Measurements from ENCODE around the gene HOOK1.
A peak's percentile ranks its signal among the peaks of the same experiment; 100 is the strongest.

The HOOK1 gene

DNA sequence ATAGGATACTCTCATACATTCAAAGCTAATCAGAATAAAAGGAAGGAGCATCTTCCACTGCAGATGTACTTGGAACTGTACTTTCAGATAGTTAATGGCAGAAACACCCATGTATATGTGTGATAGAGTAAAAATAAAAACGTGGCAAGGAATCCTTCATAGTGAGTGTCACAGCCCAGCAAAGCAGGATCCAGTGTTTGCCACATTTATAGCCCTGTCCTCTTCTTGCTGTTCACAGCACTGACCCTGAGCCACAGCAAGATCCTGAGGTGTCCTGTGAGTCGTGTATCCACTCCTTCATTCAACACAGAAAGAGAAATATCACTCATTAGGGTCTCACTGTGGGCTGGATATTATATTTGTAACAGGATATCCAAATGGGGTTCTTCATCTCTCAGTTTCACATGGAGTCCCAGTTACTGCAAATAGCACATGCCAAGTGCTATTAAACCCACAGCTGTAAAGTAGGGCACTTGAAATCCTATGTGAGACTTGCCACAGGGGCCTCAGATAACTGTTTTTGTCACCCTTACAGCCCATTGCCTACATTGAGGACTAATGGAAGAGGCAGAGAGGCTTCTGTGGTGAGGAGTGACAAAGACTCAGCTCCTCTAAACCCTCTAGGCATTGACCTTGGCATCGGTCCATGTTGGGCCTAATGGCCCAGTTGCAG, 70.5 kb downstream of the HOOK1 start:
- no peak for DNase-seq
- Histone ChIP-seq H2BK120ac (ENCODE audit: low read depth, low read length) (no peak overlapping the region), H3K4me2 (ENCODE audit: low read length) (no peak overlapping the region), H3K4me1 (ENCODE audit: control insufficient read depth, low read depth, low read length) (no peaks in the 10 kb centered on the region), H2AK5ac (ENCODE audit: low read length) (no peak overlapping the region), H3K9ac (ENCODE audit: low read length) (no peak overlapping the region), H3K27ac (ENCODE audit: low read depth, low read length) (no peak overlapping the region), H3K56ac (ENCODE audit: low read length) (no peak overlapping the region), H4K8ac (ENCODE audit: low read depth, low read length) (no peak overlapping the region), H2BK15ac (replicated peaks; ENCODE audit: low read depth) (no peak overlapping the region), H2BK5ac (ENCODE audit: low read length) (no peak overlapping the region), H3K23ac (ENCODE audit: low read length) (no peak overlapping the region), H3K36me3 (ENCODE audit: control insufficient read depth, insufficient read depth, low read length) (no peaks in the 10 kb centered on the region), H3K79me2 (ENCODE audit: control insufficient read depth, insufficient read depth, low read length) (no peaks in the 10 kb centered on the region), H3K4me3 (ENCODE audit: low read length) (no peak overlapping the region), H4K5ac (ENCODE audit: low read length) (no peak overlapping the region), H3K27me3 (ENCODE audit: insufficient read depth, low read length, poor library complexity) (no peaks in the 10 kb centered on the region), H3K4ac (ENCODE audit: low read depth, low read length) (no peak overlapping the region), H3K18ac (ENCODE audit: low read length) (no peak overlapping the region), H3K79me1 (ENCODE audit: low read length) (no peaks in the 10 kb centered on the region)
- no CpG with 5 or more reads among the region's 3 CpGs for WGBS (ENCODE audit: extremely low coverage, insufficient coverage, low lambda C conversion rate)

DNA sequence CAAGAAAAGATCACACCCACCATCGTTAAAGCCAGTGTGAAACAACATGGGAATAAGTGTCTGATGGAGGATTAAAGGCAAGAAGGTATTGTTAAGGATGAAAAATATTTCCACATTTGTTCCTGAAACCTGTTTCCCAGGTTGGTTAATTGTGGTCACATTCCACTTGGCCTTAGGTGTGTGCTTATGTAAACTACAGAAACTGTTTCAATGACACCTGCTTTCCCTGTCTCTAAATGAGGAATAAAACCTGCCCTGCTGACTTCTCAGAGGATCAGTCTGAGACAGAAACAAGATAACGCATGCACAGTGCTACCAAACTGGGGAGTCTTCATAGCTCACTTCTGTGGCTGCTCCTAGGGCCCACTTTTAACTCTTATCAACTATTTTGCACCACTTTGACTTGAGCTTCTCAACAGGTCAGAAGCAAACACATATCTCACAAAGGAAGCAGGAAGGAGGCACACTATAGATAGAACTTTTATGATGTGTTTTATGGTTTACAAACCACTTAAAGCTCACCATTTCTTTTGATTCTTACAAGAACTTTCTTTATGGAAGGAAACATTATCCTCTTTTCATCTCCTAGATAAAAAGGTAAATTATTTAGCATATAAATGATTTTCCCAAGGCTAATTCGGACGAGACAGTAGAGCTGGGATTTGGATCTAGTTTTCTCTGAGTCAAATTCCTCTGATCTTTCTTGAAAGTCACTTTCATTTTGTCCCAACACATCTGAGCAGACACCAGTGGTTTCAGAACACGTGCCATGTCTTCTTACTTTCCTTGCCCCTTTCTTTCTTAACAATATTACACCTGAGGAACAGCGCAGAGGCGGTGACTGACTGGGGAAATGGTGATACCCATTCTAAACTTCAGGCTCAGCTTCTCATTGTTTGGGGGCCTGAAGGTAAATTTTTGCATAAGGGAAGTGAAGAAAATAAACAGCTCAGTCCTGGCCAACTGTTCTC, 78.4 kb downstream of the HOOK1 start:
- H3K27ac ChIP-seq (ENCODE audit: low read depth, low read length): no peak overlapping the region
- no peaks in the 10 kb centered on the region for H3K27me3 ChIP-seq (ENCODE audit: insufficient read depth, low read length, poor library complexity)
- H3K79me2 ChIP-seq (ENCODE audit: control insufficient read depth, insufficient read depth, low read length): no peaks in the 10 kb centered on the region
- H3K79me1 ChIP-seq (ENCODE audit: low read length): no peaks in the 10 kb centered on the region
- H2BK5ac ChIP-seq (ENCODE audit: low read length): no peak overlapping the region
- peak; percentile 9 for DNase-seq
- H4K8ac ChIP-seq (ENCODE audit: low read depth, low read length): no peak overlapping the region
- H3K36me3 ChIP-seq (ENCODE audit: control insufficient read depth, insufficient read depth, low read length): no peaks in the 10 kb centered on the region
- H3K4me1 ChIP-seq (ENCODE audit: control insufficient read depth, low read depth, low read length): no peaks in the 10 kb centered on the region
- no peak overlapping the region for H2BK15ac ChIP-seq (replicated peaks; ENCODE audit: low read depth)
- no peak overlapping the region for H3K18ac ChIP-seq (ENCODE audit: low read length)
- H2BK120ac ChIP-seq (ENCODE audit: low read depth, low read length): no peak overlapping the region
- H3K9ac ChIP-seq (ENCODE audit: low read length): no peak overlapping the region
- H4K5ac ChIP-seq (ENCODE audit: low read length): no peak overlapping the region
- WGBS (ENCODE audit: extremely low coverage, insufficient coverage, low lambda C conversion rate): no CpG with 5 or more reads among the region's 7 CpGs
- H3K4me2 ChIP-seq (ENCODE audit: low read length): no peak overlapping the region
- no peak overlapping the region for H3K4me3 ChIP-seq (ENCODE audit: low read length)
- no peak overlapping the region for H3K4ac ChIP-seq (ENCODE audit: low read depth, low read length)
- H3K23ac ChIP-seq (ENCODE audit: low read length): no peak overlapping the region
- no peak overlapping the region for H2AK5ac ChIP-seq (ENCODE audit: low read length)
- H3K56ac ChIP-seq (ENCODE audit: low read length): no peak overlapping the region

DNA sequence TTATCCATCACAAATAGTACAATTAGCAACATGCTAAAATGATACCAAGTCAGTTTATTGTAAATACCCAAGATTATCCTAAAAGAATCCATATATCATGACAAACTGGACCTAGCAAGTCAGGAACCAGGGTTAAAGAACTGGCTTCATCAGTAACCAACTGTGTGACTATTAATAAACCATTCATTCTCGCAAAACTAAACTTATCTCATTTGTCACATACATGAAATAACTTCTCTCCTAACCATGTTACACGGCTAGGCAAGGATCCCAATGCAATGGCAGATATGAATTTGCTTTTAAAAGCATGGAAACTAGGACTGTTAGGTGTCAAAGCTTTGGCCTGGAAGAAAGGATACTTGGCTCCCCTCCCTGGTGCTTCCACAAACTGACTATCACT, 82.4 kb downstream of the HOOK1 start:
- H2BK15ac ChIP-seq (replicated peaks; ENCODE audit: low read depth): no peak overlapping the region
- no peak for DNase-seq
- no peak overlapping the region for H3K23ac ChIP-seq (ENCODE audit: low read length)
- no peak overlapping the region for H3K18ac ChIP-seq (ENCODE audit: low read length)
- no peak overlapping the region for H2BK5ac ChIP-seq (ENCODE audit: low read length)
- H3K79me2 ChIP-seq (ENCODE audit: control insufficient read depth, insufficient read depth, low read length): no peaks in the 10 kb centered on the region
- no peak overlapping the region for H4K5ac ChIP-seq (ENCODE audit: low read length)
- H3K79me1 ChIP-seq (ENCODE audit: low read length): no peaks in the 10 kb centered on the region
- H3K27ac ChIP-seq (ENCODE audit: low read depth, low read length): no peak overlapping the region
- H3K9ac ChIP-seq (ENCODE audit: low read length): no peak overlapping the region
- H3K36me3 ChIP-seq (ENCODE audit: control insufficient read depth, insufficient read depth, low read length): no peaks in the 10 kb centered on the region
- WGBS (ENCODE audit: extremely low coverage, insufficient coverage, low lambda C conversion rate): no CpG with 5 or more reads among the region's 2 CpGs
- H3K27me3 ChIP-seq (ENCODE audit: insufficient read depth, low read length, poor library complexity): no peaks in the 10 kb centered on the region
- no peak overlapping the region for H3K4me3 ChIP-seq (ENCODE audit: low read length)
- H3K4me1 ChIP-seq (ENCODE audit: control insufficient read depth, low read depth, low read length): no peaks in the 10 kb centered on the region
- no peak overlapping the region for H2BK120ac ChIP-seq (ENCODE audit: low read depth, low read length)
- no peak overlapping the region for H4K8ac ChIP-seq (ENCODE audit: low read depth, low read length)
- H3K56ac ChIP-seq (ENCODE audit: low read length): no peak overlapping the region
- H3K4me2 ChIP-seq (ENCODE audit: low read length): no peak overlapping the region
- H2AK5ac ChIP-seq (ENCODE audit: low read length): no peak overlapping the region
- no peak overlapping the region for H3K4ac ChIP-seq (ENCODE audit: low read depth, low read length)

DNA sequence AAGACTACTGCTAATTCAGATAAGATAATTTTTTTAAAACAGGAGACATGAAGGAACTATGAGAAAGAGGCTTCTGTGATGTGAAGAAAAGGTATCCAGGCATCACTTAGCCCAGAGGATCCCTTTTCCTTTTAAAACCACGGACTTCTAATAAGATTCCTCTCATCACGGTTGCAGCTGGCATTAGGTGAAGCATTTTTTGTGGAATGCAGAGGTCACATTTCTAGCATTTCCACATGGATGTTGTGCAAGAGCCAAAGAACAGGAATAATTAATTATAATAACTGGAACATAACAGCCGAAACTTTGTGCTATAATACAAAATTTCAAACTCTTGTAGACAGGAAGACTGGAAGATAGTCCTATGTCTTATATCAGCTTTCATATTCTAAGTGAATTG, 84.2 kb downstream of the HOOK1 start:
- no peak overlapping the region for H2AK5ac ChIP-seq (ENCODE audit: low read length)
- H3K23ac ChIP-seq (ENCODE audit: low read length): no peak overlapping the region
- H3K27me3 ChIP-seq (ENCODE audit: insufficient read depth, low read length, poor library complexity): no peaks in the 10 kb centered on the region
- H2BK120ac ChIP-seq (ENCODE audit: low read depth, low read length): no peak overlapping the region
- no peak overlapping the region for H3K4ac ChIP-seq (ENCODE audit: low read depth, low read length)
- H3K36me3 ChIP-seq (ENCODE audit: control insufficient read depth, insufficient read depth, low read length): no peaks in the 10 kb centered on the region
- WGBS (ENCODE audit: extremely low coverage, insufficient coverage, low lambda C conversion rate): no CpG with 5 or more reads among the region's 3 CpGs
- H3K27ac ChIP-seq (ENCODE audit: low read depth, low read length): no peak overlapping the region
- H2BK5ac ChIP-seq (ENCODE audit: low read length): no peak overlapping the region
- H3K4me1 ChIP-seq (ENCODE audit: control insufficient read depth, low read depth, low read length): no peaks in the 10 kb centered on the region
- H3K79me1 ChIP-seq (ENCODE audit: low read length): no peaks in the 10 kb centered on the region
- H3K56ac ChIP-seq (ENCODE audit: low read length): no peak overlapping the region
- no peak overlapping the region for H3K18ac ChIP-seq (ENCODE audit: low read length)
- no peak overlapping the region for H4K8ac ChIP-seq (ENCODE audit: low read depth, low read length)
- H3K9ac ChIP-seq (ENCODE audit: low read length): no peak overlapping the region
- no peak overlapping the region for H3K4me3 ChIP-seq (ENCODE audit: low read length)
- no peak overlapping the region for H3K4me2 ChIP-seq (ENCODE audit: low read length)
- H4K5ac ChIP-seq (ENCODE audit: low read length): no peak overlapping the region
- no peak for DNase-seq
- H3K79me2 ChIP-seq (ENCODE audit: control insufficient read depth, insufficient read depth, low read length): no peaks in the 10 kb centered on the region
- no peak overlapping the region for H2BK15ac ChIP-seq (replicated peaks; ENCODE audit: low read depth)

DNA sequence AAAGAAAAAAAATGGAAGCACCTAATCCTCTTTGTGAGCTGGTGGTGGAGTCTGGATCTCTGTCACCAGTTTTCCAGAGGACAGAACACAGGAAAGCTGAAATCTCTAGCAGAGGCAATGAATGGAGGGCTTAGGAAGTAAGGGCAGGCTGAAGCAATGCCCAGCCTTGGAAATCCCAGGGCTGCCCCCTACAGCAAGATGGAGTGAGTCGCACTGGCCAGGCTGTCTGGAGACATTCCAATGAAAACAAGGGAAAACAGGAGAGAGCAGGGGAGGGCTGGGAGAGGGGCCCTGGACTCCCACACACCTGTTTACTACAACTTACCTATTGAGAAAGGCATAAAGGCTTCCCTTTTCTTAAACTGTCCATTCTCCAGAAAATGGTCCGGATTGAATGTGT, 85.9 kb downstream of the HOOK1 start:
- H3K9ac ChIP-seq (ENCODE audit: low read length): no peak overlapping the region
- H4K8ac ChIP-seq (ENCODE audit: low read depth, low read length): no peak overlapping the region
- H2AK5ac ChIP-seq (ENCODE audit: low read length): no peak overlapping the region
- H3K27me3 ChIP-seq (ENCODE audit: insufficient read depth, low read length, poor library complexity): no peaks in the 10 kb centered on the region
- H3K4ac ChIP-seq (ENCODE audit: low read depth, low read length): no peak overlapping the region
- H3K79me1 ChIP-seq (ENCODE audit: low read length): no peaks in the 10 kb centered on the region
- no peak overlapping the region for H3K4me3 ChIP-seq (ENCODE audit: low read length)
- no peak overlapping the region for H3K18ac ChIP-seq (ENCODE audit: low read length)
- H2BK120ac ChIP-seq (ENCODE audit: low read depth, low read length): no peak overlapping the region
- H3K4me2 ChIP-seq (ENCODE audit: low read length): no peak overlapping the region
- no peaks in the 10 kb centered on the region for H3K4me1 ChIP-seq (ENCODE audit: control insufficient read depth, low read depth, low read length)
- no peak overlapping the region for H2BK15ac ChIP-seq (replicated peaks; ENCODE audit: low read depth)
- no peak overlapping the region for H3K56ac ChIP-seq (ENCODE audit: low read length)
- H3K36me3 ChIP-seq (ENCODE audit: control insufficient read depth, insufficient read depth, low read length): no peaks in the 10 kb centered on the region
- H2BK5ac ChIP-seq (ENCODE audit: low read length): no peak overlapping the region
- H3K23ac ChIP-seq (ENCODE audit: low read length): no peak overlapping the region
- no peak overlapping the region for H3K27ac ChIP-seq (ENCODE audit: low read depth, low read length)
- no peaks in the 10 kb centered on the region for H3K79me2 ChIP-seq (ENCODE audit: control insufficient read depth, insufficient read depth, low read length)
- no peak overlapping the region for H4K5ac ChIP-seq (ENCODE audit: low read length)
- WGBS (ENCODE audit: extremely low coverage, insufficient coverage, low lambda C conversion rate): no CpG with 5 or more reads among the region's 2 CpGs
- peak; percentile 43 for DNase-seq

Measured in mesendoderm (in vitro differentiated cells).